ENCODE measurements around the gene CCDC57.

CCDC57 gene

GRCh38 chr17:82053556-82054263 is 158.9 kb downstream of the CCDC57 start:
- no peaks in the 10 kb centered on the region for H3K9me3 ChIP-seq (ENCODE audit: control insufficient read depth in 2 of 2, low read length in 2 of 2)
- H3K36me3 ChIP-seq (ENCODE audit: control insufficient read depth in 2 of 2, insufficient read depth in 2 of 2, low read length in 2 of 2) = peaks cover 21 to 27% of the 10 kb centered on the region in 2 donors
- H3K9ac ChIP-seq (ENCODE audit: low read length in 2 of 2) = no peak overlapping the region
- no peak overlapping the region for H3K4me3 ChIP-seq (ENCODE audit: low read length in 2 of 2)
- peaks cover 33% of the 10 kb centered on the region for H3K4me1 ChIP-seq (ENCODE audit: control insufficient read depth, insufficient read depth, low read length)
- no peak overlapping the region for H3K27ac ChIP-seq (ENCODE audit: low read length)
- no peaks in the 10 kb centered on the region for H3K27me3 ChIP-seq (ENCODE audit: control insufficient read depth in 1 of 2, insufficient read depth in 2 of 2, low read length in 2 of 2)

GRCh38 chr17:82053130-82053529 is 159.5 kb downstream of the CCDC57 start:
- H3K27ac ChIP-seq (ENCODE audit: low read length) = no peak overlapping the region
- peaks cover 33% of the 10 kb centered on the region for H3K4me1 ChIP-seq (ENCODE audit: control insufficient read depth, insufficient read depth, low read length)
- peaks cover 21 to 25% of the 10 kb centered on the region in 2 donors for H3K36me3 ChIP-seq (ENCODE audit: control insufficient read depth in 2 of 2, insufficient read depth in 2 of 2, low read length in 2 of 2)
- no peaks in the 10 kb centered on the region for H3K27me3 ChIP-seq (ENCODE audit: control insufficient read depth in 1 of 2, insufficient read depth in 2 of 2, low read length in 2 of 2)
- peak overlapping the region in 1 of 2 donors; percentile 82 for H3K9ac ChIP-seq (ENCODE audit: low read length in 2 of 2)
- H3K4me3 ChIP-seq (ENCODE audit: low read length in 2 of 2) = no peak overlapping the region
- no peaks in the 10 kb centered on the region for H3K9me3 ChIP-seq (ENCODE audit: control insufficient read depth in 2 of 2, low read length in 2 of 2)

GRCh38 chr17:82052638-82053059 is 160.0 kb downstream of the CCDC57 start:
- no peak overlapping the region for H3K27ac ChIP-seq (ENCODE audit: low read length)
- H3K9me3 ChIP-seq (ENCODE audit: control insufficient read depth in 2 of 2, low read length in 2 of 2) = no peaks in the 10 kb centered on the region
- H3K36me3 ChIP-seq (ENCODE audit: control insufficient read depth in 2 of 2, insufficient read depth in 2 of 2, low read length in 2 of 2) = peaks cover 20 to 27% of the 10 kb centered on the region in 2 donors
- H3K4me3 ChIP-seq (ENCODE audit: low read length in 2 of 2) = peak overlapping the region; percentile 88 to 89
- H3K27me3 ChIP-seq (ENCODE audit: control insufficient read depth in 1 of 2, insufficient read depth in 2 of 2, low read length in 2 of 2) = no peaks in the 10 kb centered on the region
- H3K9ac ChIP-seq (ENCODE audit: low read length in 2 of 2) = peak overlapping the region; percentile 72 to 82
- peaks cover 33% of the 10 kb centered on the region for H3K4me1 ChIP-seq (ENCODE audit: control insufficient read depth, insufficient read depth, low read length)

- Histone ChIP-seq H3K4me1 (ENCODE audit: control insufficient read depth, insufficient read depth, low read length) (peaks cover 33% of the 10 kb centered on the region), H3K36me3 (ENCODE audit: control insufficient read depth in 2 of 2, insufficient read depth in 2 of 2, low read length in 2 of 2) (peaks cover 23 to 31% of the 10 kb centered on the region in 2 donors)
Observed at GRCh38 chr17:82051776-82052637, 160.6 kb downstream of the CCDC57 start, which contains the start of the genes GPS1 and RFNG. GPS1 (plus strand) TSS chr17:82051898; CDS start chr17:82051932, 34 bp downstream. RFNG (minus strand) TSS chr17:82051811; CDS start chr17:82051766, 45 bp downstream.

More at GRCh38 chr17:82051776-82052637, 160.6 kb downstream of the CCDC57 start, which contains the start of the genes GPS1 and RFNG:
- H3K9ac ChIP-seq (ENCODE audit: low read length in 2 of 2) = peak within 1 kb of the TSS; percentile 76 to 82
- no peaks in the 10 kb centered on the region for H3K27me3 ChIP-seq (ENCODE audit: control insufficient read depth in 1 of 2, insufficient read depth in 2 of 2, low read length in 2 of 2)
- no peak within 1 kb of the TSS for H3K27ac ChIP-seq (ENCODE audit: low read length)
- peak within 1 kb of the TSS; percentile 88 to 89 for H3K4me3 ChIP-seq (ENCODE audit: low read length in 2 of 2)
- H3K9me3 ChIP-seq (ENCODE audit: control insufficient read depth in 2 of 2, low read length in 2 of 2) = no peaks in the 10 kb centered on the region
